Umbilical cord (tissue), 2 donors: ENCODE measurements around the gene CITED2. TPM values are rescaled to one million over a fixed set of nuclear protein-coding genes. Genes with fewer than 3 reads are reported as not detected.

Experiments
- DNase-seq: peaks from one replicate; pipeline ENCODE4 v3.0.0-alpha.2; 2015; ENCODE audit warnings: low spot score
- total RNA-seq: library from RNA; depleted of rRNA; stranded (reverse); fragments of >200 nt; gene quantifications from one replicate; pipeline ENCODE4 v1.2.3, GENCODE V29; 2014; ENCODE audit warnings: low replicate concordance; ENCODE audit not compliant: insufficient read depth

CITED2 gene
- total RNA-seq, 1 donor from 2014 or later, result 122 TPM

- no peak for DNase-seq
Measured at GRCh38 chr6:139386404-139386803, 12.0 kb upstream of the CITED2 start.

GRCh38 chr6:139381216-139381865, 6.9 kb upstream of the CITED2 start:
- no peak for DNase-seq

- DNase-seq, result no peak
Measured at GRCh38 chr6:139380611-139381010, 6.2 kb upstream of the CITED2 start.

- no peak for DNase-seq
Measured at GRCh38 chr6:139380168-139380567, 5.7 kb upstream of the CITED2 start.

- DNase-seq, result no peak
Measured at GRCh38 chr6:139378882-139379341, 4.5 kb upstream of the CITED2 start.

- no peak for DNase-seq
Measured at GRCh38 chr6:139378226-139378625, 3.8 kb upstream of the CITED2 start.

- peak; percentile 31 for DNase-seq
Measured at GRCh38 chr6:139376604-139377218, 2.3 kb upstream of the CITED2 start.

GRCh38 chr6:139376017-139376330, 1.5 kb upstream of the CITED2 start:
- no peak for DNase-seq

- peak; percentile 98 for DNase-seq
Measured at GRCh38 chr6:139375226-139376016, 973 bp upstream of the CITED2 start.

- no peak for DNase-seq
Measured at GRCh38 chr6:139373928-139374356, 506 bp downstream of the CITED2 start.

- DNase-seq, result peak; percentile 63
Measured at GRCh38 chr6:139373154-139373927, 1.1 kb downstream of the CITED2 start.

- peak; percentile 35 for DNase-seq
Measured at GRCh38 chr6:139372326-139373153, 1.9 kb downstream of the CITED2 start.

GRCh38 chr6:139371421-139372203, 2.8 kb downstream of the CITED2 start:
- no peak for DNase-seq

- no peak for DNase-seq
Measured at GRCh38 chr6:139370999-139371345, 3.5 kb downstream of the CITED2 start.

- DNase-seq, result peak; percentile 81
Measured at GRCh38 chr6:139370283-139370998, 4.0 kb downstream of the CITED2 start.

GRCh38 chr6:139369568-139370282, 4.7 kb downstream of the CITED2 start:
- peak; percentile 90 for DNase-seq

- DNase-seq, result no peak
Measured at GRCh38 chr6:139369068-139369467, 5.4 kb downstream of the CITED2 start.

- DNase-seq, result no peak
Measured at GRCh38 chr6:139368661-139369060, 5.8 kb downstream of the CITED2 start.

- DNase-seq, result no peak
Measured at GRCh38 chr6:139367810-139368351, 6.6 kb downstream of the CITED2 start.
